Natural killer cell treated with Interleukin-12 subunit alpha and Interleukin-12 subunit beta and Interleukin-15 and Interleukin-18, amount 100 ng/mL, for 72 hours (primary cell): Measurements from ENCODE around the gene NUP93. TPM values are rescaled to one million over a fixed set of nuclear protein-coding genes. Genes with fewer than 3 reads are reported as not detected.
"Not testable (repeated sequence)": the region's sequence is repeated elsewhere in the genome, so short reads cannot be mapped to it uniquely, and the experiment has no call there.

ENCODE experiments used
- ATAC-seq, 2 donors: fragments of 150-1000 bp; cut with Tn5 transposase in 1 of 2; sonication (Bioruptor Pico), chemical (Tn5 transposase) in 1 of 2; 2 replicates each; pipeline ENCODE4 v1.10.0; 2021
- DNase-seq: peaks from one replicate; pipeline ENCODE4 v3.0.0; 2022; ENCODE audit warnings: low spot score
- H3K27ac Mint-ChIP-seq, 2 donors: 1 replicate in 1 of 2; 2 replicates in 1 of 2; pipeline ENCODE4 v1.8.0; 2022; ENCODE audit warnings: mixed read lengths in 2 of 2, mild to moderate bottlenecking in 1 of 2, moderate library complexity in 1 of 2
- H3K27me3 Mint-ChIP-seq, 2 donors: 1 replicate in 1 of 2; 2 replicates in 1 of 2; pipeline ENCODE4 v1.8.0; 2022; ENCODE audit warnings: mixed read lengths in 2 of 2
- H3K36me3 Mint-ChIP-seq: one replicate; pipeline ENCODE4 v1.8.0; 2022; ENCODE audit warnings: mixed read lengths
- H3K4me1 Mint-ChIP-seq, 2 donors: 1 replicate in 1 of 2; 2 replicates in 1 of 2; pipeline ENCODE4 v1.8.0; 2022; ENCODE audit warnings: low read depth in 2 of 2, mixed read lengths in 2 of 2, mild to moderate bottlenecking in 1 of 2
- H3K4me3 Mint-ChIP-seq: one replicate; pipeline ENCODE4 v1.8.0; 2022; ENCODE audit warnings: mixed read lengths
- H3K9me3 Mint-ChIP-seq: 2 replicates; pipeline ENCODE4 v1.8.0; 2022; ENCODE audit warnings: mixed read lengths
- total RNA-seq, 2 donors: library from RNA; stranded (reverse); gene quantifications; one replicate each; pipeline ENCODE4 v1.2.3, GENCODE V29; 2022

The NUP93 gene
- total RNA-seq, 2 donors from 2014 or later: 111 to 171 TPM

DNA sequence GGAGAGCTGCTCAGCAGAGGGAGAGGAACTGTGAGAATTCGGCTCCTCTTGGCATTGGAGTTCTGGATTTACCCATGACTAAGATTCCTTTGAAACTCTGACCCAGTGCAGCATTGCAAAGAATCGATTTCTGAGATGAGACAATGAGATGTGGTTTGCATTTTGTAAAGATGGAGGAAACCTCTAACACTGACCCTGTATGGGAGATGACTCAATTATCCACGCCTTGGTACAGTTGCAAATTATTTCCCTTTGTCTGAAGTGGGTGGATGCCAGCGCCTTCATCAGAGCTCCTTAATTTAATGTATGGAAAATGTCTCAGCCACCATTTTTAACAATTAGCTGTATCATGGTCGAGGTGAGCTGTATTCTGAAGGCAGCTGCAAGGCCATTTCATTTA, 53.4 kb downstream of the NUP93 start:
- DNase-seq (no peak), ATAC-seq (peak in 1 of 2 donors; percentile 44)
- no peaks in the 10 kb centered on the region for H3K27me3 Mint-ChIP-seq
- H3K36me3 Mint-ChIP-seq: no peaks in the 10 kb centered on the region
- H3K9me3 Mint-ChIP-seq: no peaks in the 10 kb centered on the region
- H3K4me3 Mint-ChIP-seq: no peak overlapping the region
- H3K4me1 Mint-ChIP-seq: peaks cover 22 to 39% of the 10 kb centered on the region in 2 donors
- H3K27ac Mint-ChIP-seq: no peak overlapping the region

DNA sequence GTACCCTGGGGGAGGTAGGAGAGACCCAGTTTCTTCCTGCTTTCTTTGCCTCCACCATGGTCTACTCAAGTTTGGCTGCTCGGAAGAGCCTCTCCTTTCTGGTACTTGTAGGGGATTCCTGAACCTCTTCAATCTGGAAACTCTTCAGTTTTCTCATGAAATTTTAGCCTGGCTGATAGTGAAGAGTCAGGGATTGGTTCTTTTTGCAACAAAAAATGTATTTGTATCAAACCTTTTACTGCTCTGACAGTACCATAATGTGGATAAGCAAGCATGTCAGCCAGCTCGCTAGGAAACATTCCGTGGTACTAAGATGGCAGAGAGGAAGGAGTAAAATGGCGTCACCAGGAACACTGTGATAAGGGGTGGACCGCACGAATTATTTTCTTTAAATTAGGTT, 55.4 kb downstream of the NUP93 start:
- H3K4me1 Mint-ChIP-seq: peaks cover 16 to 32% of the 10 kb centered on the region in 2 donors
- ATAC-seq (no peak), DNase-seq (no peak)
- no peaks in the 10 kb centered on the region for H3K9me3 Mint-ChIP-seq
- H3K36me3 Mint-ChIP-seq: no peaks in the 10 kb centered on the region
- H3K27ac Mint-ChIP-seq: no peak overlapping the region
- no peak overlapping the region for H3K4me3 Mint-ChIP-seq
- H3K27me3 Mint-ChIP-seq: no peaks in the 10 kb centered on the region

DNA sequence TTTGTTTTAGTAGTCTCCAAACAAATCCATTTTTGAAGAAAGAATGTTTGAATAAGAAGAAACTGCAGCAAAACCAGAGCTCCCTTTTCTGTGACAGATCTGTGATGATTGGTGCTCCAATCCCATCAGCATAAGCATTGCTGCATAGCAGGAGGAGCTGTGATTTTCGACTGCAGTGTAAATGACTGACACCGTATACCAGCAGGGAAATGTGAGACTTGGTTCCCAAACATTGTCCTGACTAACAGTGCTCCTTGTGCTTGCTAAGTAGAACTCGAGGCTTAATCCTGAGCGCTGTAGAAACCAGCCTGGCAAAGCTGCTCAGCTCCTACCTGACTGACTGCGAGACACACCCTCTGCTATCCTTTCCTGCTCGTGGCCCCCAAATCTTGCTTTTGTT, 57.2 kb downstream of the NUP93 start:
- DNase-seq (no peak), ATAC-seq (no peak)
- H3K27me3 Mint-ChIP-seq: no peaks in the 10 kb centered on the region
- no peak overlapping the region for H3K4me3 Mint-ChIP-seq
- H3K27ac Mint-ChIP-seq: no peak overlapping the region
- no peaks in the 10 kb centered on the region for H3K36me3 Mint-ChIP-seq
- H3K4me1 Mint-ChIP-seq: peaks cover 7 to 14% of the 10 kb centered on the region in 2 donors
- H3K9me3 Mint-ChIP-seq: no peaks in the 10 kb centered on the region

DNA sequence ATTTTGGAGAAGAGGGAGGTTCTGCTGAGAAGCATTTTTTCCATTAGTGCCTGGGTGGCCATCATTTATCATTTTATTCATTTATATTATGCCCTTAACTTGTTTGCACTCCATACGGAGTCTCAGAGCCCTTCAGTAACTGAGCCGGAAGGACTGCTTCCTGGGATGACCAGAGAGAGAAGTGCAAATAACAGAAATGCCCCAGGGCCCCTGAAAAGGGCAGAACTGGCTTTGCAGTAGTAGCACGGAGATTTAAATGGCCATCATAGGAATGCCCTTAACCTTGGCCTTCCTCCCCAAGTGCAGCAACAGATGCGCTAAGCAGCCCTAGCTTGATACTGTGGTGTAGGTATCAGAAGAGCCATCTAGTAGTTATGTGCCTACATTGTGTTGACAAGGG, 58.5 kb downstream of the NUP93 start:
- Mint-ChIP-seq H3K9me3 (no peaks in the 10 kb centered on the region), H3K4me3 (no peak overlapping the region), H3K27me3 (no peaks in the 10 kb centered on the region), H3K4me1 (peaks cover 8% of the 10 kb centered on the region in 2 donors), H3K27ac (no peak overlapping the region), H3K36me3 (no peaks in the 10 kb centered on the region)
- DNase-seq (no peak), ATAC-seq (no peak)

DNA sequence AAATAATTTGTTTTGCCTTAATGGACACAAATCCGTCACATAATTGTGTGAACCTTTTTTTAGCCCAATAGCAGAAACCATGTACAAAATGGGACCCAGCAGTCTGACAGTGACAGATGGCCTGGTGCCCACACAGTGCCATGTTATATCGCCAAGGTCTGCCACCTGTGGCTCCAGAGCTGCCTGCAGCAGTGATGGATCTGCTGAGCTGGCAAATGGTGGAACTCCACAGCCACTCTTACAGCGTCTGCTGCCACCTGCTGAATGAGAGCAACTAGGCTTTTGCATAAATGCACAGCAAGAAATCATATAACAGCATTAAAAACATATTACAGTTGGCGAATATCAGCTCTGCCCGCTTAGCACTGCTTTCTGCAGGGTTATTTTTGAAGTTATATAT, 59.4 kb downstream of the NUP93 start:
- Mint-ChIP-seq H3K27ac (no peak overlapping the region), H3K9me3 (no peaks in the 10 kb centered on the region), H3K4me1 (peaks cover 5 to 6% of the 10 kb centered on the region in 2 donors), H3K4me3 (no peak overlapping the region), H3K27me3 (no peaks in the 10 kb centered on the region), H3K36me3 (no peaks in the 10 kb centered on the region)
- DNase-seq (no peak), ATAC-seq (no peak)

DNA sequence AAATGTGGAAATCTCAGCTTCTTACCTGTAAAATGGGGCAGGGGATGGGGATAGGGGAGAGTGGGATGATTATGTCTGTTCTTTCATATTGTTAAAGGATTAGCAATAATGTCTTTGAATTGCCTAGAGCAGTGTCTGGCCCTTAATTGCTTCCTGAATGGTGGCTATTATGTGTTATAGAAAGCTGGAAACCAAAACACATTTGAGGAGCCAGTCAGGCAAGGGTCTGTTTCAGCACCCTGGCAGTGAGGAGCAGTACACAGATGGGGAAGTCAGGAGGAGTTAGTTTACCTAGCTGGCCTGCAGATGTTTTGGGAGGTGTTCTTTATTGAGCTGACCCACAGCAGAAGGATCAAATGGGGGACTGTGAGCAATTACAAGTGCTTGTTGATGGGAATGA, 63.0 kb downstream of the NUP93 start:
- no peaks in the 10 kb centered on the region for H3K36me3 Mint-ChIP-seq
- H3K9me3 Mint-ChIP-seq: no peaks in the 10 kb centered on the region
- H3K4me1 Mint-ChIP-seq: peaks cover 3 to 7% of the 10 kb centered on the region in 2 donors
- no peaks in the 10 kb centered on the region for H3K27me3 Mint-ChIP-seq
- ATAC-seq (no peak), DNase-seq (no peak)
- H3K27ac Mint-ChIP-seq: peak overlapping the region in 1 of 2 donors; percentile 5
- H3K4me3 Mint-ChIP-seq: no peak overlapping the region

DNA sequence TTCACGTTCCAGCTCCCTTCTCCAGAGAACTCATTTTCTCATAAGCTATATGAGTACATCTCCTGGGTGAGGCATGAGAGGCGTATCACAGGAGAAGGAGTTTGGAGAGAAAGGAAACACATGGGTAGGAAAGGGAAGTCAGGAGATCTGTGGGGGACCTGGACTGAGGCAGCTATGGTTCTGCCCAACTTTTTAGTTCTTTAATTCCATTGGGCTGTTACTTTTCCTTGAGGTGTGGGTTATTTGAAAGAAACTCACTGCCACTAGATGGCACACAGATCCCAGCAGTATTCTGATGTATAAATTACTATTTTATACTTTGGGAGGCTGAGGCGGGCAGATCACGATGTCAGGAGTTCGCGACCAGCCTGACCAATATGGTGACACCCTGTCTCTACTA, 63.6 kb downstream of the NUP93 start:
- Mint-ChIP-seq H3K9me3 (no peaks in the 10 kb centered on the region), H3K27ac (peak overlapping the region in 1 of 2 donors; percentile 5), H3K27me3 (no peaks in the 10 kb centered on the region), H3K36me3 (no peaks in the 10 kb centered on the region), H3K4me1 (peaks cover 0 to 7% of the 10 kb centered on the region in 2 donors), H3K4me3 (no peak overlapping the region)
- no peak for ATAC-seq
- no peak for DNase-seq

DNA sequence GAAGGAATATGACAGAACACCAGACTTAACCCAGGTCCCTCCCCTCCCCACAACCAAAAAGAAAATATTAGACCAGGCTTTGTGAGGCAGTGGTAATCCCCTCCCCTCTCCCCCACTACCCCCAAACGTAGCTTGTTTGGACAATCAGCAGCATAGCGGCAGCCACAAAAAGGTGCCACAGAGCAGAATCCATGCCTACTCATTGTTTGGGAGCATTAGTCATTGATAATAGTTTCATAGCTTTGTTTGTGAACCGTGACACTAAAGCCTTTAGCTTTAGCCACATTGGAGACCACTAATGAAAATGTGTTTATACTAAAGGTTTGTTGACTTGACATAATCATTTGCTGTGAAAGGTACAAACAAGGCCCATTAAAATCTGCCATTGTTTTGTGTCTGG, 65.1 kb downstream of the NUP93 start:
- Mint-ChIP-seq H3K4me3 (no peak overlapping the region), H3K27me3 (no peaks in the 10 kb centered on the region), H3K36me3 (no peaks in the 10 kb centered on the region), H3K4me1 (peaks cover 0 to 7% of the 10 kb centered on the region in 2 donors), H3K9me3 (no peaks in the 10 kb centered on the region), H3K27ac (no peak overlapping the region)
- ATAC-seq (no peak), DNase-seq (no peak)

DNA sequence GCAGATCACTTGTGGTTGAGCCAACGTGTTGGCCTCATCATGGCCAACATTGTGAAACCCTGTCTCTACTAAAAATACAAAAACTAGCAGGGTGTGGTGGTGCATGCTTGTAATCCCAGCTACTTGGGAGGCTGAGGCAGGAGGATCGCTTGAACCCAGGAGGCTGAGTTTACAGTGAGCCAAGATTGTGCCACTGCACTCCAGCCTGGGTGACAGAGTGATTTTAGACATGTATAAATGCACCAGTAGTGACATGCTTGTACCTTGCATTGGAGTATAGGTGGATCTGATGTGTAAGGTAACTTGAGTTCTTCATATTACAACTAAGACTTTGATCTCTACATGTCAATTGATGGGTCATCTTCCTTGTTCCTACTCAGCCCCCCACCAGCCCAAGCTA, 67.1 kb downstream of the NUP93 start:
- H3K27ac Mint-ChIP-seq, H3K4me1 Mint-ChIP-seq, H3K27me3 Mint-ChIP-seq: not testable (repeated sequence)

DNA sequence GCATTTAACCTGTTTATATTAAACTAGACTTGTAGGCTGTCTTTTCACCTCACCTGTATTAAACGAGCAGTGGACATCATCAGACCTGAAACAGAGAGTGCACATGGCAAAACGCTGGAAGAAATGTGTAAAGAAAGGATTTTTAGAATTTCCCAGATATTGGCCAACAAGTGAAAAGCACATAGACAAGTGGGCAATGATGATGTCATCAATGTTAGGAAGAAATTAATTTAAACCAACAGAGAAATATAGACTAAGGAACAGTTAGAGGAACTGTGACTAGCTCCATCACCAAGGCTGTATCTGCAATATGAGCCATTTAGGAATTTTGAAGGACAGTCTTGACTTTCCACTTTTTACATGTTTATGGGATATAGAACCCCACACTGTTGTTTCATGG, 67.9 kb downstream of the NUP93 start:
- Mint-ChIP-seq H3K4me3 (no peak overlapping the region), H3K27me3 (no peaks in the 10 kb centered on the region), H3K36me3 (no peaks in the 10 kb centered on the region), H3K4me1 (peaks cover 0 to 7% of the 10 kb centered on the region in 2 donors), H3K9me3 (no peaks in the 10 kb centered on the region), H3K27ac (no peak overlapping the region)
- DNase-seq (no peak), ATAC-seq (no peak)

More for the DNA sequence above, 67.1 kb downstream of the NUP93 start:
- not testable (repeated sequence) for H3K36me3 Mint-ChIP-seq, DNase-seq, ATAC-seq, H3K4me3 Mint-ChIP-seq, H3K9me3 Mint-ChIP-seq

DNA sequence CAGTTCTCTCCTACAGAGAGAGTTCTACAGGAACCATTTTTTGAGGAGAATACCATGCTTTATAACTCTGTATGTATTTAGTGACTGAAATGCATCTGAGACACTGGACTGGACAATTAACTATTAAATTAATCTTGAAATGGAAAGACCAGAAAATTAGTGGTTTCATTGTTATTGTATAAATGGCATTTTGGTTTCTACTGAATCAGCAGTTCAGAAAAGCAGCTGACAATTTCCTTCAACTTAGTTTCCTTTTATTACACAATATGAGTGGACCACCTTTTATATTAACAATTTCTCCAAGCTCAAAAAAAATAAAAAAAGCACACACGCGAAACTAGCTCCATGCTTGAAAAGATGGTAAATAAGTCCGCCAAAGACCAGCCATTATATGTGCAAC, 69.0 kb downstream of the NUP93 start:
- Mint-ChIP-seq H3K9me3 (no peaks in the 10 kb centered on the region), H3K27me3 (no peaks in the 10 kb centered on the region), H3K4me1 (peaks cover 0 to 2% of the 10 kb centered on the region in 2 donors), H3K36me3 (no peaks in the 10 kb centered on the region), H3K27ac (no peak overlapping the region), H3K4me3 (no peak overlapping the region)
- ATAC-seq (no peak), DNase-seq (no peak)

DNA sequence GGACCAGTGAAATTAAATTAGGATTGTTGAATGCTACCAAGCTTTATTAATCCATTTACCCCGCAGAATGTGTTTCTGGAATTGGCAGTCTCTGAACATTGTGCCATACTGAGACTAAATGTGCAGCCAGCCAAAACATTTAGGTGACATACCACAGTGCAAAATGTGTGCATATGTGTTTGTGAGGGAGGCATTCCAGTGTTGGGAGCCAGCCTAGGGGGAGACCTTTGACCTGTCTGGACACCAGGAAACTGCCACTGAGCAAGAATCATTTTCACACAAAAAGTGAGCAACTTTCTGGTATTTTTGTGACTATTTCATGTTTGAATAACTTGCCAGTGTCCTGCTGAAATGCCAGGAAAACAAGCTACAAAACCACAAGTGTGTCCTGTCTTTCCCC, 70.4 kb downstream of the NUP93 start:
- ATAC-seq (no peak), DNase-seq (no peak)
- Mint-ChIP-seq H3K27ac (no peak overlapping the region), H3K27me3 (no peaks in the 10 kb centered on the region), H3K36me3 (no peaks in the 10 kb centered on the region), H3K4me1 (no peaks in the 10 kb centered on the region), H3K9me3 (no peaks in the 10 kb centered on the region), H3K4me3 (no peak overlapping the region)

DNA sequence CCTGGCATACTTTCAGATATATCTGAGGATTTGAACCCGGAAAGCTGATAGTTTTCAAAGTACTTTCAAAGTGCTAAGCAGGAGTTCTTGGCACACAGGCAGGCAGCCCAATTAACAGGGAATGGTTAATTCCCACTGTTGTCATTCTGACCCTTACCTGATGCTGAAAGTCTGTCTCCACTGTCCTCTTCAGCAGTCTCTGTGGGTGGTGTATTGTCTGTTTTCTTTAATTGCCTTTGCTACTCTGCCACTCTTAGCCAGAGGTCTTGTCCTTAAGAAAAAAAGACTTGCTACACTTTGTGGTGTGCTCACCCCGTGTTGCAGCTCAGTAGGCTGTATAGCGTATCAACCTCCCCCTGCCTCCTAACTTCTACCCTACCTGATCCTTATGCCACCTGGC, 71.8 kb downstream of the NUP93 start:
- Mint-ChIP-seq H3K27ac (no peak overlapping the region), H3K4me1 (no peaks in the 10 kb centered on the region), H3K27me3 (no peaks in the 10 kb centered on the region), H3K4me3 (no peak overlapping the region), H3K9me3 (no peaks in the 10 kb centered on the region), H3K36me3 (peaks cover 8% of the 10 kb centered on the region)
- DNase-seq (no peak), ATAC-seq (no peak)

DNA sequence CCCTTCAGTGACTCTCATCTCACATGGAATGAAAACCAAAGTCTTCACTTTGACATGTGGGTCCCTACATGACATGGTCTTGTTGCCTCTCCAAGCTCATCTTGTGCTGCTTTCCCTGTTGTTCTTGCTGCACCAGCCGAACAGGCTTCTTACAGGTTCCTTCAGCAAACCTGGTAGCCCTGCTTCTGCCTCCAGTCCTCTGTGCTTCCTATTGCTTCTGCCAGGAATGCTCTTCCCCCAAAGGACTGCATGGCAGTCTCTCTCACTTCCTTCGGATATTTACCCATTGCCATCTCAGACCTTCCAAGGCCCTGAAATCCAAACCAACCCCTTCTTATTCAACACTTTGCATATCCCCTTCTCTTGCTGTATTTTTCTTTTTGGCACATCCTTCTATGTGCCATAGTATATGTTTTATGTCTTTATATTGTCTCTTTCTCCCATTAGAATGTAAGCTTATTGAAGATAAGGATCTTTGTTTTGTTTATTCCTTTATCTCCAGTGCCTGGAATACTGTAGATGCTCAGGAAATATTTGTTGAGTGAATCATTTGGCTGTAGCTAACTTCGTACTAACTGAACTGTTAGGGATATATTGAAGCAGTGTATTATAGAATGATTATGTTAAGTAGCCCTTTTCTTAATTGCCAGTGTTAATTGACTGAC, 77.2 kb downstream of the NUP93 start:
- H3K9me3 Mint-ChIP-seq: no peaks in the 10 kb centered on the region
- peaks cover 14% of the 10 kb centered on the region for H3K36me3 Mint-ChIP-seq
- no peak for ATAC-seq
- H3K4me1 Mint-ChIP-seq: no peaks in the 10 kb centered on the region
- DNase-seq: no peak
- H3K4me3 Mint-ChIP-seq: no peak overlapping the region
- H3K27ac Mint-ChIP-seq: no peak overlapping the region
- no peaks in the 10 kb centered on the region for H3K27me3 Mint-ChIP-seq

DNA sequence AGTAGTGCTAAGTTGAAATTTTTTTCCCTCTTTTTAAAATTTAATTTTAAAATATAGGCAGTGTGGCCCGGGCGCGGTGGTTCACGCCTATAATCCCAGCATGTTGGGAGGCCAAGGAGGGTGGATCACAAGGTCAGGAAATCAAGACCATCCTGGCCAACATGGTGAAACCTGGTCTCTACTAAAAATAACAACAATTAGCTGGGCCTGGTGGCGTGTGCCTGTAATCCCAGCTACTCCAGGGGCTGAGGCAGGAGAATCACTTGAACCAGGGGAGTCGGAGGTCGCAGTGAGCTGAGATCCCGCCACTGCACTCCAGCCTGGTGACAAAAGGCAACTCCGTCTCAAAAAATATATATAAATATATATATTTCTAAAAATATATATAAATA, 77.7 kb downstream of the NUP93 start:
- H3K4me3 Mint-ChIP-seq, H3K4me1 Mint-ChIP-seq, ATAC-seq, DNase-seq, H3K27ac Mint-ChIP-seq, H3K27me3 Mint-ChIP-seq, H3K9me3 Mint-ChIP-seq: not testable (repeated sequence)
- H3K36me3 Mint-ChIP-seq: peaks cover 14% of the 10 kb centered on the region
